ENCODE data around the gene TANGO6.
"Not testable (repeated sequence)": the region's sequence is repeated elsewhere in the genome, so short reads cannot be mapped to it uniquely, and the experiment has no call there.

Gene TANGO6

DNA sequence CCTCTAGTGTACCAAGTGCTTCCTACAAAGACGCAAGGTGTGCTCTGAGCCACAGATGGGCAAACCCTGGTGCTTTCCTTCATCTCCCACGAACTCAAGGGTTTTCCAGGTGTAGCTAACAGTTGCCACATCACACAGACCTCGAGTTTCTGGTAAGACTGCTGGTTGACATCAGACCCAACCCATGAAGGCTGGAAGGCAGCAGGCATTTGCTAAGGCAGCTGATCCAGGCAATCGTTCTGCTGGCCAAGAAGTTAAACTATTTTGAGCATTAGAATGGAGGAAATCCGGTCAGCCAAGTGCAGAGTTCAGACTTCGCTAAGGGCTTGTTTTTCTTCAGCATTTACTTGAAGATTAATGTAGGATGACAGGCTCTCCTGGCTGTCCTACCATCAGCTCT is 273.6 kb downstream of the TANGO6 start:
- DNase-seq (ENCODE audit: low read depth in 2 of 2) = no peak

GRCh38 chr16:69118468-69118867 is 275.1 kb downstream of the TANGO6 start:
- no peak for DNase-seq (ENCODE audit: low read depth in 2 of 2)

GRCh38 chr16:69118994-69119393 is 275.7 kb downstream of the TANGO6 start:
- no peak for DNase-seq (ENCODE audit: low read depth in 2 of 2)

- DNase-seq (ENCODE audit: low read depth in 2 of 2) = no peak
These were observed 276.2 kb downstream of the TANGO6 start for GRCh38 chr16:69119536-69119935.

- DNase-seq (ENCODE audit: low read depth in 2 of 2) = no peak
These were observed 276.8 kb downstream of the TANGO6 start for GRCh38 chr16:69120096-69120664.

GRCh38 chr16:69123910-69124309 is 280.6 kb downstream of the TANGO6 start:
- peak in 1 of 2 donors; percentile 32 for DNase-seq (ENCODE audit: low read depth in 2 of 2)

GRCh38 chr16:69124406-69124805 is 281.1 kb downstream of the TANGO6 start:
- not testable (repeated sequence) for DNase-seq (ENCODE audit: low read depth in 2 of 2)

- DNase-seq (ENCODE audit: low read depth in 2 of 2) = not testable (repeated sequence)
These were observed 281.6 kb downstream of the TANGO6 start for GRCh38 chr16:69124961-69125360.

GRCh38 chr16:69126221-69126620 is 282.9 kb downstream of the TANGO6 start:
- DNase-seq (ENCODE audit: low read depth in 2 of 2) = no peak

GRCh38 chr16:69126801-69127200 is 283.5 kb downstream of the TANGO6 start:
- DNase-seq (ENCODE audit: low read depth in 2 of 2) = not testable (repeated sequence)

DNA sequence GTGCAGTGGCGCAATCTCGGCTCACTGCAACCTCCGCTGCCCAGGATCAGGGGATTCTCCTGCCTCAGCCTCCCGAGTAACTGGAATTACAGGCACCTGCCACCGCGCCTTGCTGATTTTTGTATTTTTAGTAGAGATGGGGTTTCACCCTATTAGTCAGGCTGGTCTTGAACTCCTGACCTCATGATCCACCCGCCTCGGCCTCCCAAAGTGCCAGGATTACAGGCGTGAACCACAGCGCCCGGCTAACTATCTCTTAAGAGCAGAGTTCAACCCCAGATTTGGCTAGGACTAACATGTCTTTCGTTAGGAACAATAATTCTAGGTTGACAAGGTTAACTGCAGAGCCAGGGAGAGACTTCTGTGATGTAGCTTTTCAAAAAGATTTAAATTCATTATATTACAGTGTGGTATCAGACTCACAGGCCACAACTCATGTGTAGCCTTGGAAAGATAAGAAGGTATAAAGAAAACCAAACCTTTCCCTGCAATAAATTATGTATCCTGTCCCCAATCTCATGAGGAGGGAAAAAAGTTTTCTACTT is 284.7 kb downstream of the TANGO6 start:
- DNase-seq (ENCODE audit: low read depth in 2 of 2) = no peak

GRCh38 chr16:69130461-69130860 is 287.1 kb downstream of the TANGO6 start:
- DNase-seq (ENCODE audit: low read depth in 2 of 2) = no peak

GRCh38 chr16:69131167-69131838 is 288.0 kb downstream of the TANGO6 start:
- no peak for DNase-seq (ENCODE audit: low read depth in 2 of 2)

DNA sequence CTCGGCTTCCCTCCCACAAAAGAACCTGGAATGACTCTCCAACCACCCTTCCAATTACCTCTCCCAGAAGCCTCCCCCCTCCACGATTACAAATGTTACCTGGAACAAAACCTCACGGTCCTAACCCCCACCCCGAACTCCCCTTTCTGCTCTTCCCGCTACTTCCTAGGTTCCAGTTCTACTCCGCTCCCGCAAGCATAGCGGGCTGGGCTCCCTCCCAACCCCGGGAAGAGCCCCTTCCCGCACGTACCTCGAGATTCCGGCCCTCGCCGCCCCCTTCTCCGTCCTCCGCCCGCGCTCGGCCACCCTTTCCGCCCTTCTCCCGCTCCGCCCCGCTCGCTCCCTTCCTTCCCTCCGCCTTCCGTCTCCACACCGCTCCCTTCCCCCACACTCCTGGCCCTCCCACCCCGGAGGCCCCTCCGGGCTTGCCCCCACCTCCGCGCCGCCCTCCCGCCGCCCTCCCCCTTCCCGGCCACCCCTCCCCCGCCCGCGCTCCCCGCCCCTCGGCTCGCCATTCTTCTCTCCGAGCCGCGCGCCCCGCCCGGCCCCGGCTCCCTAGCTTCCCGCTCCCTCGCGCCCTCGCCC is 288.6 kb downstream of the TANGO6 start:
- DNase-seq (ENCODE audit: low read depth in 2 of 2) = peak; percentile 34 to 39

- DNase-seq (ENCODE audit: low read depth in 2 of 2) = peak; percentile 56 to 76
These were observed 289.3 kb downstream of the TANGO6 start, which contains the start of the genes CHTF8 and UTP4 for GRCh38 chr16:69132424-69133252. Gene CHTF8, minus strand, starts transcription at chr16:69132588. Its CDS starts 11,130 bp downstream, at chr16:69121458. Gene UTP4, plus strand, starts transcription at chr16:69132649. Its CDS starts 811 bp downstream, at chr16:69133460.

DNA sequence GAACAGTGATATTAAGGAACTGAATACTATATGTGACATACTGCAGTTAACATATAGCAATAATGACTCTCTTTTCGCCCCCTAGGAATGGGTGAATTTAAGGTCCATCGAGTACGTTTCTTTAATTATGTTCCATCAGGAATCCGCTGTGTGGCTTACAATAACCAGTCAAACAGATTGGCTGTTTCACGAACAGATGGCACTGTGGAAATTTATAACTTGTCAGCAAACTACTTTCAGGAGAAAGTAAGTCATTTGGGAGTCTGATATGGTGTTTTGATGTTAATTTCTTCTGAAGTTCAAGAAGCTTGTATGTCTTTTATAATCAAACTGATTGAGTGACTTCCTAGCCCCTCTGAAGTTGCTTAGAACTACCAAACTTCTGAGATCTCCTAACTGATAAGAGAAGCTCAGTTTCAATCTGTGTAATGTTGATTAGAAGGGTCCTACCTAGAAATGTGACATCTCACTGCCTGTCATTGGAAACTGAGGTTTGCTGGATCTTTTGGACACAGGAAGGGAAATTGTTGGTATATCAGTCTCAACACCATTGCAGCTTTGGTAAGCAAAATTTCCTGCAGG is 290.1 kb downstream of the TANGO6 start:
- no peak for DNase-seq (ENCODE audit: low read depth in 2 of 2)
